GM18951 (cell line): ENCODE measurements around the gene CECR2.

Experiments used
- POLR2A ChIP-seq: IDR thresholded peaks from 4 replicates; pipeline ENCODE4 v1.6.1; 2011; ENCODE audit warnings: mild to moderate bottlenecking; ENCODE audit not compliant: insufficient read length, insufficient read depth; ENCODE audit errors: extremely low read depth
- in situ Hi-C: fragments of 300-500 bp; cut with MboI; formaldehyde crosslinking; loops from one replicate; pipeline ENCODE4 v1.12.0; 2022; ENCODE audit warnings: low sequenced_read_pairs, mixed read lengths, inconsistent platforms; ENCODE audit not compliant: unreplicated experiment

Gene CECR2

GRCh38 chr22:17369439-17370025 lies at the start of gene CECR2:
Gene CECR2 (plus strand): TSS chr22:17369460. CDS start chr22:17369784, 324 bp downstream.
- in situ Hi-C loops = no loop called here
- no peak for TF ChIP-seq POLR2A

- TF ChIP-seq POLR2A = no peak
- in situ Hi-C loops = no loop called here
Measured at GRCh38 chr22:17319546-17319945, 49.7 kb upstream of the CECR2 start.

GRCh38 chr22:17322511-17322910 lies 46.7 kb upstream of the CECR2 start:
- in situ Hi-C loops = no loop called here

DNA sequence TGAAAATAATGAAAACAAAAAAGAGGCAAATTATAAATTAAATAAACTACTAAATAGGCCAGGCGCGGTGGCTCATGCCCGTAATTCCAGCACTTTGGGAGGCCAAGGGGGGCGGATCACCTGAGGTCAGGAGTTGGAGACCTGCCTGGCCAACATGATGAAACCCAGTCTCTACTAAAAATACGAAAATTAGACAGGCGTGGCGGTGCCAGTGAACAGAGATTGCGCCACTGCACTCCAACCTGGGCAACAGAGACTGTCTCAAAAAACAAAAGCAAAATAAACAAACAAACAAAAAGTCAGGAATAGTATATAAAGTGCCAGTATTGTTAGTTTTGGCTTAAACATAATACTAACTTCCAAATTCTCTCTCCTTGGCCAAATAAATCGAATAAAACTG lies 37.6 kb upstream of the CECR2 start:
- in situ Hi-C loops = no loop called here
- no peak for TF ChIP-seq POLR2A

More at GRCh38 chr22:17322511-17322910, 46.7 kb upstream of the CECR2 start:
- no peak for TF ChIP-seq POLR2A

DNA sequence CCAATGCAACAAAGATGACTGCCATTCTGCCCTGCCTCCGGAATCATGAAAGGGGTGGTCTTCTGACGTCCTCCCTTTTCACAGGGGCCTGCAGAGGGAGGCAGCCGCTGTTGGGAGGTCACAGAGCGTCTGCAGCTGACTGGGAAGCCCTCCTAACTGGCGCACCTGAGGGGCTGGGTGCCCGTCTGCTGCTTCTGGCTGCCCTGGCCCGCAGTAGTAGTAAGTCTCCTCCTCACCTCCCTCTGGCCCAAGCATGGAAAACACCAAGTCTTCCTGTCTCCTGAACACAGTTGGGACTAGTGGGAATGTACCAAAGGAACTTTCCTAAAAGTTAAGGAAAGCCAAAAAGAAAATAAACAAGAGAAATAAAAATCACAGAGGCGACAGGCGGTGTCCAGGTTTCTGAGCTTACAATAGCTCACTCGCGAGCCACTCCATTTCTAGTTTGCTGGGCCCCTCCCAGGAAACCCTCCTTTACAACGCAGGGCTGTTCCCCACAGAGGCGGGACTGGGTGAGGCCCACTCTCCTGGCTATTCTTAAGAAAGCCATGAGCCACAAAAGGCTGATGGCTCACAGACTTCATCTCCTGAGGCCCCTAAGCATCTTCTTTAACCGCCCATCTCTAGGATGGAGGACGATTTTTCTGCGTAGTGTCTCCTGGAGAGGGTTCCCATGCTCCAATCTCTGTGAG lies 37.0 kb upstream of the CECR2 start:
- in situ Hi-C loops = no loop called here
- TF ChIP-seq POLR2A = no peak

DNA sequence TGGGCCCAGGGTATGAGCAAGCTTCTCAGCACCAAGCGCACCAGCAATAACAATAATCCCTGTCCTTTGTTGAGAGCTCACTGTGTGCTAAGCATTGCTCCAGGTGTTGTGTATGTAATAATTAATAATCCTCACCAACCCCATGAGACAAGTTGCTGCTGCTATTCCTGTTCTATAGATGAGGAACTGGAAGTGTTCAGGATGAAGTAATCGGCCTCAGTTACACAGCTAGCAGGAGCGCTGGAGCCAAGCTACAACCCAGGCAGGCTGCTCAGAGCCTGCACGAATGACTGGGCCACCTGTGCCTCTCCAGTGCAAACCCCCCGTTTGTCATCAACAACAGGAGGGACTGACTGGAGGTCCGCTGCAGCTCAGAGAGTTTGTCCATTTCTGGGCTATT lies 35.2 kb upstream of the CECR2 start:
- in situ Hi-C loops = no loop called here
- no peak for TF ChIP-seq POLR2A

GRCh38 chr22:17334983-17335382 lies 34.3 kb upstream of the CECR2 start:
- TF ChIP-seq POLR2A = no peak
- in situ Hi-C loops = no loop called here

DNA sequence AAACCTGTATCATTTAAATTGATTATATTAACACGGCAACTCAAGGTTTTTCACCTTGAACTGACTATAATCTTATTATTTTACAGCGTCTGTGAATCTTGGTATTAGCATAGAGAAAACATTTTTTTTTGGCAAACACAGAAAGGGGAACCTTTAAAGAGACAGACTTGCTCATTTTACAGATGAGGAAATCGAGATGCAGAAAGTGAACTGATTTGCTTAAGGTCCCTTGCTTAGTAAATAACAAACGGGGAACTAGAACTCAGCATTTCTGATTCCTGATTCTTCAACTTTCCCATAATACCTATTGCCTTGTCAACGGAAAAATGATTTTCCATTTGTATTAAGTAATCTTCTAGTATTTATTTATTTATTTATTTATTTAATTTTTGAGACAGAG lies 33.2 kb upstream of the CECR2 start:
- in situ Hi-C loops = no loop called here
- TF ChIP-seq POLR2A = no peak

- no peak for TF ChIP-seq POLR2A
- in situ Hi-C loops = no loop called here
Measured at GRCh38 chr22:17337639-17338038, 31.6 kb upstream of the CECR2 start.

DNA sequence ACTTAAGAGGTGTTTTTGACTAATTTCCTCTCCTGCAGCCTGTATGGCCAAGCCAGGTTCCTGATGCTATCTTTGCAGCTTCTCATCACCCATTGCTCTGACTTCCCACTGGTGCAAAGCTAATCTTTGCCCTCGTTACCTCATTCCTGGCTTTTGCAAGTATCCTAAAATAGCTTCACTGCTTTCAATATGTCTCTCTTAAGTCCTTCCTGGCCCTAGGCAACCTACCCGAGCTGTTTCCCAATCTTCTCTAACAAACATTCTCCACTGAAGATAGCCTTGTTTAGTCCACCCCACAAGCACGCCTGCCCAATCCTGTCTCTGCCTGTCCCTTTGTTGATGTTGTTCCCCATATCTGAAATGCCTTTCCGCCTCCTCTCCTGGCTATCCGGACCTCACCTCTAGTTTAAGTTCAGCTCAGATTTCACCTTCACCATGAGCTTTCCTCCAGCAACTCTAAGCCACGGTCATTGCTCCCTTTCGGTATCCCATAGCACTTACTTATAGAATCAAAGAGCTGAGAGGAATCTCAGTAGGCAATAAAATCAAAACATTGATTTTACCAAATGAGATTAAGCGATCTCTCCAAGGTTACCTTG lies 30.1 kb upstream of the CECR2 start:
- TF ChIP-seq POLR2A = no peak
- in situ Hi-C loops = no loop called here

DNA sequence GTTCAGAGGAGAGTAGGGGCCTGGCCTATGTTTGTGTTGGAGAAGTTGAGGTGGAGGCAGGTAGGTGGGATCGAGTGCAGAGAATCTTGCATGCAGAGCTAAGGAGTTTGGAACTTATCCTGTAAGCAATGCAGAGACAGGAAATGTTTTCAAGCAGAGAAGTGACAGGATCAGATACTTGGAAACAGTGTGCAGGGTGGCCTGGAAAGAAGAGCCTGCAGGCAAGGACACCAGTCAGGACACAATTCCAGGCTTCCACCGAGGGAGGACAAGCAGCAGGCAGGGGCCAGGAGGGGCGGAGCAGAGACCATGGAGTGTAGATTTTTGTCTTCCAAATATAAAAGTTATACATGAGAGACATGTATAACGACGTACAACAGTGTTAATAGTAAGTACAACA lies 26.9 kb upstream of the CECR2 start:
- TF ChIP-seq POLR2A = no peak
- in situ Hi-C loops = no loop called here

- in situ Hi-C loops = no loop called here
- no peak for TF ChIP-seq POLR2A
Measured at GRCh38 chr22:17343766-17344165, 25.5 kb upstream of the CECR2 start.

DNA sequence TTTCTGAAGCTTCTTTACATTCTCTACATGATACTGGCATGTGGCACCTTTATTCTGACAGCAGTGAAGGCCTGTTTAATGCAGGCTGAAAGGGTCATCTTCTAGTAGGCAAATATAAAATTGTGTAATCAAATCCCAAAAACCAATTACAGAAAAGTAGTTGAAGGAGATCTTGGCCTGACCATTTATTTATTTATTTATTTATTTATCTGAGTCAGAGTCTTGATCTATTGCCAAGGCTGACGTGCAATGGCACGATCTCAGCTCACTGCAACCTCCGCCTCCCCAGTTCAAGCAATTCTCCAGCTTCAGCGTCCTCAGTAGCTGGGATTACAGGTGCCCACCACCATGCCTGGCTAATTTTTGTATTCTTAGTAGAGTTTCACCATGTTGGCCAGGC lies 22.7 kb upstream of the CECR2 start:
- in situ Hi-C loops = no loop called here
- no peak for TF ChIP-seq POLR2A

DNA sequence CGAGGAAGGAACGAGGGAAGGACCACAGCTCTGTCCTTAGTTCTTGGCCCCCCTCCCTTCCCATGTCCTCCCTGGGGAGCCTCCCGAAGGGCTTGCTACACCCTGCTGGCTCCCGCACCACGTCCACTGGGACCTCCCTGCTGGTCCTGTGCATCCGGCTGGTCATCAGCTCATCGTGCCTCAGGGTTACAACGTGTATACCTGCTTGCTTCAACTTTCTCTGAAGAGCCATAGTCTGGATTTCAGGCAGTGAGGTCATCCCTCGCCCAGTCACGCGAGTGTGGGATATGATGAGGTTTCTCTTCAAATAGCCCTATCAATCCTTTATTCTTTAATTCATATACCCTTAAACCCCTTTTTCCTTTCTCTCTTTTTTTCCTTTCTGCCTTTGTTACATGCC lies 21.5 kb upstream of the CECR2 start:
- in situ Hi-C loops = no loop called here
- TF ChIP-seq POLR2A = no peak
